Measurements from ENCODE around the gene GARIN5A. TPM values are rescaled to one million over a fixed set of nuclear protein-coding genes. Genes with fewer than 3 reads are reported as not detected.
A peak's percentile ranks its signal among the peaks of the same experiment; 100 is the strongest.

Gene GARIN5A
- total RNA-seq, 1 experiment from 2014 or later = 3.7 TPM

DNA sequence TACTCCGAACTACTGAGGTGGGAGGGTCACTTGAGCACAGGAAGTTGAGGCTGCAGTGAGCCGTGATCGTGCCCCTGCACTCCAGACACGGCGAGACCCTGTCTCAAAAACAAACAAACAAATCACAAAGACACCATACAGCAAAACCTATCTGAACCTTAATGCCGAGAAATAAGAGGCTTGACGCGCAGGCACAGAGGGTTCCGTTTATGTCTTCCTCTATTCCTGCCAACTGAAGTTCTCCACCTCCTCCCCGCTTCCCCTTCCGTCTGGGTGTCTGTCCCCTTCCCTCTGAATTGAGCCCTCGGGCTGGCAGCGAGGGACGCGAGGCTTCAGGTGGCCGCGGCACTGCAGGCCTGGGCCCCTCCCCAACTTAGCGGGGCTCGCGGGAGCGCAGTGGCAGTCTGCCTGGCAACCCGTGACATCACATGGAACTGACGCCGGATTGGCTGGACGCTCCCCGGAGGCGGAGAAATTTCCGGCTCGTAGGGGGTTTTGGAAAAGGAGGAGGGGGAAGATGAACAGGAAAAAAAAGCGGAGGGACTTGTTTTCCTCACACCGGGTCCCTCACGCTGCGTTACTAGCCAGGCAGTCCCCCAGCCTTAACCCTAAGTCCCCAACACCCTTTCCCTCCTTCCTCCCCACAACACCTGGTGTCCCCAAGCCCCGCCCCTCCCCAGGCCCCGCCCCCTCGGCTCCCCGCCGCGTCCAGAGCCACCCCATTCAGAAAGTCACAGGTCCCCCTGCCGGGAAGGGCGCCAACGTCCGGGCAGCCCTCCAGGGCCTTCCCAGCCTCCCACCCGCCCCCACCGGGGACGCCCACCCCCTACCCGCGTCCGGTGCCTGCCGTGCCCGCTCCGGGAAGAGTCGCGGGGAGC lies 45.1 kb downstream of the GARIN5A start:
- H3K4me2 ChIP-seq = peak overlapping the region; percentile 83
- intact Hi-C loops (cut with micrococcal nuclease; ENCODE audit: unreplicated experiment) = no loop called here
- H3K36me3 ChIP-seq (ENCODE audit: low read depth) = no peaks in the 10 kb centered on the region
- peak; percentile 52 to 88 for DNase-seq
- H3K27ac ChIP-seq = no peak overlapping the region
- H3K27me3 ChIP-seq (ENCODE audit: insufficient read depth, low read depth) = peaks cover 64% of the 10 kb centered on the region
- H3K9me2 ChIP-seq (ENCODE audit: insufficient read depth) = no peaks in the 10 kb centered on the region
- H4K20me1 ChIP-seq (ENCODE audit: insufficient read depth) = no peaks in the 10 kb centered on the region
- peaks cover 11% of the 10 kb centered on the region for H3K4me1 ChIP-seq (replicated peaks; ENCODE audit: insufficient read depth)
- no peaks in the 10 kb centered on the region for H3K9me3 ChIP-seq (ENCODE audit: insufficient read depth, low read depth)
- TF ChIP-seq, protein P1, sequence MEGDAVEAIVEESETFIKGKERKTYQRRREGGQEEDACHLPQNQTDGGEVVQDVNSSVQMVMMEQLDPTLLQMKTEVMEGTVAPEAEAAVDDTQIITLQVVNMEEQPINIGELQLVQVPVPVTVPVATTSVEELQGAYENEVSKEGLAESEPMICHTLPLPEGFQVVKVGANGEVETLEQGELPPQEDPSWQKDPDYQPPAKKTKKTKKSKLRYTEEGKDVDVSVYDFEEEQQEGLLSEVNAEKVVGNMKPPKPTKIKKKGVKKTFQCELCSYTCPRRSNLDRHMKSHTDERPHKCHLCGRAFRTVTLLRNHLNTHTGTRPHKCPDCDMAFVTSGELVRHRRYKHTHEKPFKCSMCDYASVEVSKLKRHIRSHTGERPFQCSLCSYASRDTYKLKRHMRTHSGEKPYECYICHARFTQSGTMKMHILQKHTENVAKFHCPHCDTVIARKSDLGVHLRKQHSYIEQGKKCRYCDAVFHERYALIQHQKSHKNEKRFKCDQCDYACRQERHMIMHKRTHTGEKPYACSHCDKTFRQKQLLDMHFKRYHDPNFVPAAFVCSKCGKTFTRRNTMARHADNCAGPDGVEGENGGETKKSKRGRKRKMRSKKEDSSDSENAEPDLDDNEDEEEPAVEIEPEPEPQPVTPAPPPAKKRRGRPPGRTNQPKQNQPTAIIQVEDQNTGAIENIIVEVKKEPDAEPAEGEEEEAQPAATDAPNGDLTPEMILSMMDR (conservative IDR thresholded peaks at IDR 0.05) = no peak
- no peak for TF ChIP-seq EZH2 (IDR thresholded peaks at IDR 0.05; ENCODE audit: low read depth)
- peak overlapping the region; percentile 51 for H3K4me3 ChIP-seq
- H3K79me2 ChIP-seq (ENCODE audit: low read depth) = no peaks in the 10 kb centered on the region
- BruUV-seq (replicated peaks) = no TSS peak
- ChIA-PET POLR2A (ENCODE audit: unreplicated experiment) (no interaction called here), CTCF (no interaction called here)
- peaks cover 4% of the 10 kb centered on the region; the same call in 1 of the 2 replicates for H3F3A ChIP-seq (ENCODE audit: insufficient read depth, low read depth)
- peak overlapping the region; percentile 66 for H2AFZ ChIP-seq

DNA sequence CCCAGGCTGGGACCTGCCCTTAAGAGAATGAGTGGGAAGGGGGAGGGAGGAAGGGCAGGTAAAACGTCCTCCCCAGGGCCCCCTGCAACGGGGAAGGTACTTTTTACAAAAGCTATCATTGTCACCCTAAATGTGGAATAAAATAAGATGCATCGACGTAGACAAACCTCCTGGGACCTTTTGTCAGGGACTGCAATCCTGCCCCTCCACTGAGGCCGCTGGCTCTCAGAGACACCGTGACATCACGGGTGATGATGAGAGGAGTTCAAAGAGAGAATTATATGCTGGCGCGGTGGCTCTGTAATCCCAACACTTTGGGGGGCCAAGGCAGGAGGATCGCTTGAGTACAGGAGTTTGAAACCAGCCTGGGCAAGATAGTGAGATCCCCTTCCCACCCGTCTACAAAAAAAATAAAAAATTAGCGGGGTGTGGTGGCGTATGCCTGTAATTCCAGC lies 45.7 kb downstream of the GARIN5A start:
- Histone ChIP-seq H3K9me3 (ENCODE audit: insufficient read depth, low read depth) (no peaks in the 10 kb centered on the region), H3K4me1 (replicated peaks; ENCODE audit: insufficient read depth) (peaks cover 11% of the 10 kb centered on the region), H3K27me3 (ENCODE audit: insufficient read depth, low read depth) (peaks cover 57% of the 10 kb centered on the region), H3K79me2 (ENCODE audit: low read depth) (no peaks in the 10 kb centered on the region), H3K27ac (no peak overlapping the region), H4K20me1 (ENCODE audit: insufficient read depth) (no peaks in the 10 kb centered on the region), H2AFZ (peak overlapping the region; percentile 66; the same call in 1 of the 2 replicates), H3K4me3 (peak overlapping the region; percentile 51; the same call in 1 of the 2 replicates), H3K4me2 (peak overlapping the region; percentile 83), H3K36me3 (ENCODE audit: low read depth) (no peaks in the 10 kb centered on the region), H3K9me2 (ENCODE audit: insufficient read depth) (no peaks in the 10 kb centered on the region), H3F3A (ENCODE audit: insufficient read depth, low read depth) (peaks cover 4% of the 10 kb centered on the region; the same call in 1 of the 2 replicates)
- TF ChIP-seq, protein P1 (conservative IDR thresholded peaks at IDR 0.05) = no peak
- intact Hi-C loops (cut with micrococcal nuclease; ENCODE audit: unreplicated experiment) = no loop called here
- BruUV-seq (replicated peaks) = no TSS peak
- DNase-seq = no peak
- CTCF ChIA-PET = interaction anchor here (0.7 kb wide), 1 partner anchor 292 kb away, joined by 4 read pairs; the partner anchor contains the start of gene CLEC11A
- POLR2A ChIA-PET (ENCODE audit: unreplicated experiment) = no interaction called here

DNA sequence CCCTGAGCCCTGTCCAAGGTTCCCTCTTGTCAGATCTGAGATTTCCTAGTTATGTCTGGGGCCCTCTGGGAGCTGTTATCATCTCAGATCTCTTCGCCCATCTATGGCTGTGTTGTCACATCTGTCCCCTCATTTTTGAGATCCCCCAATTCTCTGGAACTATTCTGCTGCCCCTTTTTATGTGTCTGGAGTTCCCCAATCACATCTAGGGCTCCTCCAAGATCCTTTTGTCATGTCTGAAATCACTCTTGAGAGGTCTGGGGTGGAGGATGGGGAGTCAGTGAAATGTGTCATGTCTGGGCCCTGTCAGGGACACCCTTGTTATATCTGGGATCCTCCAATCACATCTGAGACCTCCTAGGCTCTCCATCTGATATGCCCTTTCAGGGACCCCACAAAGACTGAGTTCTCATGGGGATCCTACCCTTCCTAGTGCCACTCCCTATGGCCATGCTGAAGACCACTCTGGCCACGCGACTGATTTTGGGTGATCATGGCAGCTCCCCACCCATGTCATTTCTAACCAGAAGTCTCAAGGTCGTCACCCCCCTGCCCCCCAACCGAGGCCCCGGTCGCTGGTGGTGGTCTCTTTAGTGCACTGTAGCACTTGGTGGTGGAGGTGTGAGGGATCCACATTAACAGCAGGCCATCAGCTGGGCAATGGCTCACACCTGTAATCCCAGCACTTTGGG lies 47.7 kb downstream of the GARIN5A start:
- Histone ChIP-seq H3F3A (ENCODE audit: insufficient read depth, low read depth) (no peaks in the 10 kb centered on the region), H3K79me2 (ENCODE audit: low read depth) (no peaks in the 10 kb centered on the region), H3K27me3 (ENCODE audit: insufficient read depth, low read depth) (peaks cover 39% of the 10 kb centered on the region), H3K36me3 (ENCODE audit: low read depth) (no peaks in the 10 kb centered on the region), H2AFZ (no peak overlapping the region), H3K4me3 (no peak overlapping the region), H3K4me2 (no peak overlapping the region), H3K27ac (no peak overlapping the region), H4K20me1 (ENCODE audit: insufficient read depth) (no peaks in the 10 kb centered on the region), H3K9me2 (ENCODE audit: insufficient read depth) (no peaks in the 10 kb centered on the region), H3K9me3 (ENCODE audit: insufficient read depth, low read depth) (no peaks in the 10 kb centered on the region), H3K4me1 (replicated peaks; ENCODE audit: insufficient read depth) (peaks cover 4% of the 10 kb centered on the region; the same call in 1 of the 2 replicates)
- BruUV-seq (replicated peaks) = no TSS peak
- POLR2A ChIA-PET (ENCODE audit: unreplicated experiment) = no interaction called here
- CTCF ChIA-PET = no interaction called here
- intact Hi-C loops (cut with micrococcal nuclease; ENCODE audit: unreplicated experiment) = no loop called here
- no peak for DNase-seq
- TF ChIP-seq, protein P1 (conservative IDR thresholded peaks at IDR 0.05) = no peak
- TF ChIP-seq EZH2 (IDR thresholded peaks at IDR 0.05; ENCODE audit: low read depth) = no peak

All from PC-9 (cell line).